ENCODE data around the gene LANCL1. TPM values are rescaled to one million over a fixed set of nuclear protein-coding genes. Genes with fewer than 3 reads are reported as not detected.

Gene LANCL1
- total RNA-seq, 1 donor from 2014 or later = 29.1 TPM

GRCh38 chr2:210515911-210516310 lies 39.4 kb upstream of the LANCL1 start:
- TF ChIP-seq CTCF (conservative IDR thresholded peaks at IDR 0.05; ENCODE audit: low read depth, low read length) = no peak
- DNase-seq (ENCODE audit: low read depth) = no peak
- H3K4me3 ChIP-seq (ENCODE audit: low read depth, low read length) = no peak overlapping the region

DNA sequence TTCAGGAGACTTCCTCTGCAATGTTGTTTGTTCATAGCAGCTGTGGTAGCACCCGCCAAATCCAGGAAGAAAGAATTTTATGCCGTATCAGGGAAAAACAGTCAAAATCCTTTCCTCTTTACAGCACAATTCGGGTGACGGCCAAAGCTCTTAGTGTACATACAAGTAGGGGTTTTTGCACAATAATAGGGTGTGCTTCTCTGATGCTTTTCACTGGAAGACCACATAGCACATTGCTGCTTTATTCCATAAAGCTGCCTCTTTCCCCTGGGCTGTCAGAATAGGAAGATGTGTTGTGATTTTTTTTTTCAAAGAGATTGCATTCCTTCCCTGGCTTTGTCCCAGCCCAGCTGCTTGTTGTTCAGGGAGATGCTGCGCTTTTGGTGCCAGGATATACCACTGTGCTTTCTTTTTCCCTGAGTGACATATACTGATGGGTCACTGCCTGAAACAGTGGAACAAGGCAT lies 27.2 kb upstream of the LANCL1 start:
- H3K4me3 ChIP-seq (ENCODE audit: low read depth, low read length) = no peak overlapping the region
- TF ChIP-seq CTCF (conservative IDR thresholded peaks at IDR 0.05; ENCODE audit: low read depth, low read length) = no peak
- DNase-seq (ENCODE audit: low read depth) = no peak

- peak; percentile 98 for TF ChIP-seq CTCF (conservative IDR thresholded peaks at IDR 0.05; ENCODE audit: low read depth, low read length)
- H3K4me3 ChIP-seq (ENCODE audit: low read depth, low read length) = peak overlapping the region; percentile 46
- DNase-seq (ENCODE audit: low read depth) = no peak
Measured at GRCh38 chr2:210503001-210503623, 26.6 kb upstream of the LANCL1 start.

DNA sequence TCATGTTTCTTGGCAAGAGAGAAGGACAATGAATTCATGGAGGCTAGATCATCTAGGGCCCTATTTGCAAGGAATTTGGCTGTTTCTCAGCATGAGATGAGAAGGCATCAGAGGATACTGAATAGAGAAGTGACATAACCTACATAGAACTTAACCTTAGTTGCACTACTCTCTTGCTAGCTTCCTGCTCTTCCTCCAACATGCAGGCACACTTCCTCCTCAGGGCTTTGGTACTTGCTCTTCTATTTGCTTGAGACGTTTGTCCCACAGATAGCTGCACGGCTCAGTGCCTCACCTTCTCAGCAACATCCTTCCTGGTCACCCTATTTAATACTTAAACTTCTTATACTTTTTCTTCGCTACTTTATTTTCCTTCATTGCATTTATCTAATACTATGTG lies 20.0 kb upstream of the LANCL1 start:
- no peak overlapping the region for H3K4me3 ChIP-seq (ENCODE audit: low read depth, low read length)
- TF ChIP-seq CTCF (conservative IDR thresholded peaks at IDR 0.05; ENCODE audit: low read depth, low read length) = no peak
- DNase-seq (ENCODE audit: low read depth) = no peak

DNA sequence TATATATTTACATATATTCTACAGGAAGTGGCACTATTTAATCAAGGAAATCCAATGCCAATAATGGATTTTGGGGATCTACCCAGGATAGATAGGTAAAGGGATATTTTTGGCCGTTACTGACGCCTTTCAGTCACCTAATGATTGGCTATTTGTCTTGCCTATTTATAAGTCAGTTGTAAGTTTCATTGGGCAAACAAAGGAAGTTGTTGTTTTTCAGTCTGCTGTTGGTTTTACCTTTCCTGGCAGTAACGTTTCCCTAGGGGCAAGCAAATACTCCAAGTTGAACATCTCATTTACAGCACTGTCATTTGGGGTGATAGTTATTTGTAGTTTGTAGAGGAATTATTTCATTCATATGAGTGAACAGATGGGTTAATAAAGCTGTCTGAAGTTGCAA lies 17.0 kb upstream of the LANCL1 start:
- TF ChIP-seq CTCF (conservative IDR thresholded peaks at IDR 0.05; ENCODE audit: low read depth, low read length) = no peak
- H3K4me3 ChIP-seq (ENCODE audit: low read depth, low read length) = no peak overlapping the region
- no peak for DNase-seq (ENCODE audit: low read depth)

GRCh38 chr2:210481601-210482175 lies 5.1 kb upstream of the LANCL1 start:
- DNase-seq (ENCODE audit: low read depth) = no peak
- no peak for TF ChIP-seq CTCF (conservative IDR thresholded peaks at IDR 0.05; ENCODE audit: low read depth, low read length)

GRCh38 chr2:210480764-210481163 lies 4.2 kb upstream of the LANCL1 start:
- no peak overlapping the region for H3K4me3 ChIP-seq (ENCODE audit: low read depth, low read length)
- DNase-seq (ENCODE audit: low read depth) = no peak
- TF ChIP-seq CTCF (conservative IDR thresholded peaks at IDR 0.05; ENCODE audit: low read depth, low read length) = no peak

More at GRCh38 chr2:210481601-210482175, 5.1 kb upstream of the LANCL1 start:
- H3K4me3 ChIP-seq (ENCODE audit: low read depth, low read length) = no peak overlapping the region
